B cell (primary cell): Measurements from ENCODE around the gene KCNH3.

Experiments
- EZH2 ChIP-seq: IDR thresholded peaks from 2 replicates; pipeline ENCODE4 v1.6.1; 2012; ENCODE audit warnings: borderline replicate concordance, low read depth, mild to moderate bottlenecking, moderate library complexity, low read length; ENCODE audit not compliant: insufficient read depth, poor library complexity, severe bottlenecking
- TF ChIP-seq, protein P1 (sequence below): fragments of 200-600 bp; IDR thresholded peaks from one replicate; pipeline ENCODE4 v1.8.0; 2022; ENCODE audit warnings: antibody characterized with exemption, mild to moderate bottlenecking

DNA sequence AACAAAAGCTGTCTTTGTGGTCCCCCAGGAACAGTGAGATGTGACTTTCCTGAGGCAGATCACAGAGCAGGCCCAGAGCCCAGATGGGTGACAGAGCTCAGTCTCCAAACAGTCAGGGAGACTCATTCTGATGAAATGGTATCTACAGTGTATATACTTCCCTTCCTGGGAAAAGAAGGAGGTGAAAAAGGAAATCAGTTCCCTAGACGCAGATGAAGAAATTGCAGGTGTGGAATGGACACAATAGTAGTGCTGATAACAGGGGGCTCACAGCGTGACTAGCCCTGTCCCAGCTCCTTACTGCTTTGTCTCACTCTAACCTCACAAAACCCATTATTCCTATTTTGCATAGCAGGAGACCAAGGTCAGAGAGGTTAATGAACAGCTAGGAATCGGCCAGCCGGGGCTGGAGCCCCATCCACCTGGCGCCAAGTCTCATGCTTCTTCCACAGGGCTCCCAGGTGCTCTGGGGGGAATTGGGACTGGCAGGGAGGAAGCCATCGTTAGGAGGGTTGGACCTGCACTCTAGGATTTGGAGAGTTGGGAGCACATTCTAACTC is 11.9 kb downstream of the KCNH3 start:
- TF ChIP-seq, protein P1, sequence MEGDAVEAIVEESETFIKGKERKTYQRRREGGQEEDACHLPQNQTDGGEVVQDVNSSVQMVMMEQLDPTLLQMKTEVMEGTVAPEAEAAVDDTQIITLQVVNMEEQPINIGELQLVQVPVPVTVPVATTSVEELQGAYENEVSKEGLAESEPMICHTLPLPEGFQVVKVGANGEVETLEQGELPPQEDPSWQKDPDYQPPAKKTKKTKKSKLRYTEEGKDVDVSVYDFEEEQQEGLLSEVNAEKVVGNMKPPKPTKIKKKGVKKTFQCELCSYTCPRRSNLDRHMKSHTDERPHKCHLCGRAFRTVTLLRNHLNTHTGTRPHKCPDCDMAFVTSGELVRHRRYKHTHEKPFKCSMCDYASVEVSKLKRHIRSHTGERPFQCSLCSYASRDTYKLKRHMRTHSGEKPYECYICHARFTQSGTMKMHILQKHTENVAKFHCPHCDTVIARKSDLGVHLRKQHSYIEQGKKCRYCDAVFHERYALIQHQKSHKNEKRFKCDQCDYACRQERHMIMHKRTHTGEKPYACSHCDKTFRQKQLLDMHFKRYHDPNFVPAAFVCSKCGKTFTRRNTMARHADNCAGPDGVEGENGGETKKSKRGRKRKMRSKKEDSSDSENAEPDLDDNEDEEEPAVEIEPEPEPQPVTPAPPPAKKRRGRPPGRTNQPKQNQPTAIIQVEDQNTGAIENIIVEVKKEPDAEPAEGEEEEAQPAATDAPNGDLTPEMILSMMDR = no peak
- TF ChIP-seq EZH2 = no peak
